ENCODE data around the gene LBX2. TPM values are rescaled to one million over a fixed set of nuclear protein-coding genes. Genes with fewer than 3 reads are reported as not detected.
A peak's percentile ranks its signal among the peaks of the same experiment; 100 is the strongest.

LBX2 gene
- polyA plus RNA-seq, 1 donor (not counting 4 experiments of a cell fraction or from before 2014, with no cell fraction given): 0.09 TPM

DNA sequence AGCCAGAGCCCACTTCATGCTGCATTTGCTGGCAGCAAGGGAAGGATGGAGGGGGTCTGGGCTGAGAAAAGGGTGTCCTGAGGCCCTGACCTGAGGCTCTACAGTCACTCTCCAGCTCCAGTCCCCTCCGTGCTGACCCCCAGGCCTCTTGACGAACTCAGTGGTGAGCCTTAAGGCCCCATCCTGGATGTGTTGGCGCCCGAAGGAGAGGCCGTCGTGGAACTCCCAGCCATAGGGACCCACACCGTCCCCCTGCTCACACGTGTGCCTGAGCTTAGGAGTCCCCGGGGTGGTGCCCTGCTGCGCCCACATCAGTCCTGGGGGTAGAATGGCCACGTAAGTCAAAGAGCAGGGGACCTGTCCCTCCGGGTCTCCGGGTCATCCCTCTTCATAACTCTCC is 35.0 kb downstream of the LBX2 start:
- TF ChIP-seq, protein P1, sequence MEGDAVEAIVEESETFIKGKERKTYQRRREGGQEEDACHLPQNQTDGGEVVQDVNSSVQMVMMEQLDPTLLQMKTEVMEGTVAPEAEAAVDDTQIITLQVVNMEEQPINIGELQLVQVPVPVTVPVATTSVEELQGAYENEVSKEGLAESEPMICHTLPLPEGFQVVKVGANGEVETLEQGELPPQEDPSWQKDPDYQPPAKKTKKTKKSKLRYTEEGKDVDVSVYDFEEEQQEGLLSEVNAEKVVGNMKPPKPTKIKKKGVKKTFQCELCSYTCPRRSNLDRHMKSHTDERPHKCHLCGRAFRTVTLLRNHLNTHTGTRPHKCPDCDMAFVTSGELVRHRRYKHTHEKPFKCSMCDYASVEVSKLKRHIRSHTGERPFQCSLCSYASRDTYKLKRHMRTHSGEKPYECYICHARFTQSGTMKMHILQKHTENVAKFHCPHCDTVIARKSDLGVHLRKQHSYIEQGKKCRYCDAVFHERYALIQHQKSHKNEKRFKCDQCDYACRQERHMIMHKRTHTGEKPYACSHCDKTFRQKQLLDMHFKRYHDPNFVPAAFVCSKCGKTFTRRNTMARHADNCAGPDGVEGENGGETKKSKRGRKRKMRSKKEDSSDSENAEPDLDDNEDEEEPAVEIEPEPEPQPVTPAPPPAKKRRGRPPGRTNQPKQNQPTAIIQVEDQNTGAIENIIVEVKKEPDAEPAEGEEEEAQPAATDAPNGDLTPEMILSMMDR (optimal IDR thresholded peaks at IDR 0.05 in 1 of 3, IDR thresholded peaks at IDR 0.05 in 1 of 3, conservative IDR thresholded peaks at IDR 0.05 in 1 of 3; ENCODE audit: extremely low read depth in 1 of 3, insufficient read depth in 2 of 3, low read length in 3 of 3): no peak
- no peak for TF ChIP-seq EZH2 (IDR thresholded peaks at IDR 0.05; ENCODE audit: low read length)
- DNase-seq (ENCODE audit: low read depth, low spot score): no peak
- no peaks in the 10 kb centered on the region for H3K27me3 ChIP-seq (ENCODE audit: control insufficient read depth, extremely low read depth, insufficient read depth, low read length)
- dilution Hi-C loops (cut with MboI; ENCODE audit: extremely low pct_ligation_motif_present, low sequenced_read_pairs): no loop called here
- peaks cover 24% of the 10 kb centered on the region for H3K79me2 ChIP-seq (ENCODE audit: control insufficient read depth, insufficient read depth, low read length)
- peak overlapping the region; percentile 89 to 96 (median 91) for H3K4me3 ChIP-seq (ENCODE audit: control insufficient read depth in 2 of 3, extremely low read depth in 1 of 3, insufficient read depth in 2 of 3, low read depth in 1 of 3, low read length in 3 of 3)
- H3K4me1 ChIP-seq (ENCODE audit: control insufficient read depth, extremely low read depth, insufficient read depth, low read length): no peaks in the 10 kb centered on the region
- peak overlapping the region; percentile 89 for H3K9ac ChIP-seq (ENCODE audit: control insufficient read depth, extremely low read depth, insufficient read depth, low read length)
- H2AFZ ChIP-seq (ENCODE audit: control insufficient read depth, low read length): peak overlapping the region; percentile 12
- H4K20me1 ChIP-seq (ENCODE audit: control insufficient read depth, extremely low read depth, insufficient read depth, low read length): no peaks in the 10 kb centered on the region
- H3K36me3 ChIP-seq (ENCODE audit: control insufficient read depth in 2 of 2, extremely low read depth in 1 of 2, insufficient read depth in 2 of 2, low read length in 2 of 2): peaks cover 12 to 25% of the 10 kb centered on the region in 2 experiments
- peak overlapping the region; percentile 95 for H3K4me2 ChIP-seq (ENCODE audit: control insufficient read depth, extremely low read depth, insufficient read depth, low read depth, low read length)
- H3K9me1 ChIP-seq (ENCODE audit: control insufficient read depth, extremely low read depth, insufficient read depth, low read length): no peaks in the 10 kb centered on the region
- FAIRE-seq: no peak
- H3K9me3 ChIP-seq (ENCODE audit: control insufficient read depth, low read depth, low read length): no peaks in the 10 kb centered on the region
- H3K27ac ChIP-seq (ENCODE audit: control insufficient read depth, insufficient read depth, low read length): peak overlapping the region; percentile 87

DNA sequence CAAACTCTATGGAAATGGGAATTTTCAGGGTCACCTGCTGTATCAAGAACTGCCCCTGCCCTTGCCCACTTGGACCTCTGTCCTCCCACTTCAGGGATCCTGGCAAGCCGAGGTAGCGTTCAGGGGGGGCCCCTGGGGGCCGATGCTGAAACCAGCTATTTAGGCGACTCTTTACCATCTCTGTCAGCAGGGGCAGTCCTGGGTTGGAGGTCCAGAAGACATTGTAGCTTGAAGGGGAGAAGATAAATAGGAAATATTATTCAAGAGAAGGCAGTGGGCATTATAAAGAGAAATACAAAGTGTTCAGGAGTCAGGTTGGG is 36.7 kb downstream of the LBX2 start:
- H3K9me1 ChIP-seq (ENCODE audit: control insufficient read depth, extremely low read depth, insufficient read depth, low read length): no peaks in the 10 kb centered on the region
- DNase-seq (ENCODE audit: low read depth, low spot score): no peak
- no peak overlapping the region for H3K27ac ChIP-seq (ENCODE audit: control insufficient read depth, insufficient read depth, low read length)
- H3K9ac ChIP-seq (ENCODE audit: control insufficient read depth, extremely low read depth, insufficient read depth, low read length): no peak overlapping the region
- peaks cover 26% of the 10 kb centered on the region for H3K79me2 ChIP-seq (ENCODE audit: control insufficient read depth, insufficient read depth, low read length)
- H4K20me1 ChIP-seq (ENCODE audit: control insufficient read depth, extremely low read depth, insufficient read depth, low read length): no peaks in the 10 kb centered on the region
- H3K4me1 ChIP-seq (ENCODE audit: control insufficient read depth, extremely low read depth, insufficient read depth, low read length): no peaks in the 10 kb centered on the region
- no peak overlapping the region for H3K4me3 ChIP-seq (ENCODE audit: control insufficient read depth in 2 of 3, extremely low read depth in 1 of 3, insufficient read depth in 2 of 3, low read depth in 1 of 3, low read length in 3 of 3)
- no peak for FAIRE-seq
- H3K27me3 ChIP-seq (ENCODE audit: control insufficient read depth, extremely low read depth, insufficient read depth, low read length): no peaks in the 10 kb centered on the region
- H3K4me2 ChIP-seq (ENCODE audit: control insufficient read depth, extremely low read depth, insufficient read depth, low read depth, low read length): no peak overlapping the region
- H3K36me3 ChIP-seq (ENCODE audit: control insufficient read depth in 2 of 2, extremely low read depth in 1 of 2, insufficient read depth in 2 of 2, low read length in 2 of 2): peaks cover 12 to 25% of the 10 kb centered on the region in 2 experiments
- no peaks in the 10 kb centered on the region for H3K9me3 ChIP-seq (ENCODE audit: control insufficient read depth, low read depth, low read length)
- TF ChIP-seq, protein P1 (optimal IDR thresholded peaks at IDR 0.05 in 1 of 3, IDR thresholded peaks at IDR 0.05 in 1 of 3, conservative IDR thresholded peaks at IDR 0.05 in 1 of 3; ENCODE audit: extremely low read depth in 1 of 3, insufficient read depth in 2 of 3, low read length in 3 of 3): no peak
- TF ChIP-seq EZH2 (IDR thresholded peaks at IDR 0.05; ENCODE audit: low read length): no peak
- H2AFZ ChIP-seq (ENCODE audit: control insufficient read depth, low read length): no peak overlapping the region
- dilution Hi-C loops (cut with MboI; ENCODE audit: extremely low pct_ligation_motif_present, low sequenced_read_pairs): no loop called here

Data from keratinocyte (primary cell).